Measurements from ENCODE around the gene ARHGDIA.

GRCh38 chr17:81867991-81868673 is 3.0 kb downstream of the ARHGDIA start:
- no peak for TF ChIP-seq CTCF (IDR thresholded peaks at IDR 0.05; ENCODE audit: poor library complexity)
- TF ChIP-seq EZH2phosphoT487 (IDR thresholded peaks at IDR 0.05; ENCODE audit: low read depth, severe bottlenecking, unreplicated experiment), result no peak
- no peak for TF ChIP-seq EZH2 (IDR thresholded peaks at IDR 0.05; ENCODE audit: borderline replicate concordance)

Data from hepatocyte (in vitro differentiated cells).